OCI-LY7 (cell line): ENCODE measurements around the gene DTWD1.

Experiments
- EZH2phosphoT487 ChIP-seq: fragments of 200-600 bp; sonication (generic); IDR thresholded peaks from 2 replicates; pipeline ENCODE4 v1.6.1; 2018; ENCODE audit warnings: low read depth, borderline replicate concordance, mild to moderate bottlenecking, mixed run types, antibody characterized with exemption, low read length, moderate library complexity, mixed read lengths
- TF ChIP-seq, protein P1 (sequence below): fragments of 200-600 bp; sonication (generic); conservative IDR thresholded peaks from 2 replicates; pipeline ENCODE4 v1.5.1; 2014; ENCODE audit warnings: mild to moderate bottlenecking, antibody characterized with exemption, low read length, moderate library complexity, mixed read lengths

DNA sequence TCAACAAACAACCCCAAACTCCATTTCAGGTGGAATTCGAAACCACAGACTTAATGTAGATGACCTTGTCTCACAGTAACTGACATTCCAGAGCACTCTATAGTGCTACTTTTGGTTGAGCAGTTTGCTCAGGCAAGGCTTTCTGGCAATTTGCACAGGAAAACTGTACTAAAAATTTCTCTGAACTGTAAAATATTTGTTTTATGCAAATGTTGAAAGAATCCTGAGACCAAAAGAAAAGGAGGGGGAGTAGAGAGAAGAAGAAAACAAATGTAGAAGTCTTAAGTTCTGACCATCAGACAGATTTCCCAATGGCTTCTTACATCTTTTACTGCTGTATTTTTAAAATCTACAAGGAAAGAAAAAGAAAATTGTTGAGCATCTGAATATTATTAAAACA is 53.5 kb downstream of the DTWD1 start:
- TF ChIP-seq, protein P1, sequence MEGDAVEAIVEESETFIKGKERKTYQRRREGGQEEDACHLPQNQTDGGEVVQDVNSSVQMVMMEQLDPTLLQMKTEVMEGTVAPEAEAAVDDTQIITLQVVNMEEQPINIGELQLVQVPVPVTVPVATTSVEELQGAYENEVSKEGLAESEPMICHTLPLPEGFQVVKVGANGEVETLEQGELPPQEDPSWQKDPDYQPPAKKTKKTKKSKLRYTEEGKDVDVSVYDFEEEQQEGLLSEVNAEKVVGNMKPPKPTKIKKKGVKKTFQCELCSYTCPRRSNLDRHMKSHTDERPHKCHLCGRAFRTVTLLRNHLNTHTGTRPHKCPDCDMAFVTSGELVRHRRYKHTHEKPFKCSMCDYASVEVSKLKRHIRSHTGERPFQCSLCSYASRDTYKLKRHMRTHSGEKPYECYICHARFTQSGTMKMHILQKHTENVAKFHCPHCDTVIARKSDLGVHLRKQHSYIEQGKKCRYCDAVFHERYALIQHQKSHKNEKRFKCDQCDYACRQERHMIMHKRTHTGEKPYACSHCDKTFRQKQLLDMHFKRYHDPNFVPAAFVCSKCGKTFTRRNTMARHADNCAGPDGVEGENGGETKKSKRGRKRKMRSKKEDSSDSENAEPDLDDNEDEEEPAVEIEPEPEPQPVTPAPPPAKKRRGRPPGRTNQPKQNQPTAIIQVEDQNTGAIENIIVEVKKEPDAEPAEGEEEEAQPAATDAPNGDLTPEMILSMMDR, result no peak
- no peak for TF ChIP-seq EZH2phosphoT487
